SJCRH30 (cell line): ENCODE measurements around the gene ZNF737. TPM values are rescaled to one million over a fixed set of nuclear protein-coding genes. Genes with fewer than 3 reads are reported as not detected.
A peak's percentile ranks its signal among the peaks of the same experiment; 100 is the strongest.
"Not testable (repeated sequence)": the region's sequence is repeated elsewhere in the genome, so short reads cannot be mapped to it uniquely, and the experiment has no call there.

Experiments
- DNase-seq, 2 experiments: peaks; one replicate each; pipeline ENCODE4 v3.0.0-alpha.2; 2015 to 2020
- H3K27ac ChIP-seq: fragments of 250-450 bp; sonication (Bioruptor Pico); 2 replicates; pipeline ENCODE4 v1.5.1; 2020; ENCODE audit warnings: mild to moderate bottlenecking, moderate library complexity
- H3K27me3 ChIP-seq: fragments of 250-450 bp; sonication (Bioruptor Pico); 2 replicates; pipeline ENCODE4 v1.5.1; 2020; ENCODE audit warnings: mild to moderate bottlenecking, moderate library complexity
- H3K36me3 ChIP-seq: fragments of 250-450 bp; sonication (Bioruptor Pico); 2 replicates; pipeline ENCODE4 v1.5.1; 2020; ENCODE audit warnings: mild to moderate bottlenecking, moderate library complexity
- H3K4me1 ChIP-seq: fragments of 250-450 bp; sonication (Bioruptor Pico); 2 replicates; pipeline ENCODE4 v1.5.1; 2020; ENCODE audit warnings: mild to moderate bottlenecking, moderate library complexity
- H3K4me3 ChIP-seq: fragments of 250-450 bp; sonication (Bioruptor Pico); 2 replicates; pipeline ENCODE4 v1.5.1; 2020; ENCODE audit warnings: mild to moderate bottlenecking, moderate library complexity
- H3K9me3 ChIP-seq: fragments of 250-450 bp; sonication (Bioruptor Pico); replicated peaks from 2 replicates; pipeline ENCODE4 v1.5.1; 2020; ENCODE audit warnings: mild to moderate bottlenecking, moderate library complexity
- total RNA-seq: library from RNA; depleted of rRNA; stranded (reverse); fragments of >200 nt; shearing (Covaris generic); gene quantifications from 2 replicates; pipeline ENCODE4 v1.2.3, GENCODE V29; 2014; rRNA removed

The ZNF737 gene
- total RNA-seq: 17.6 and 18.6 TPM in 2 replicates

GRCh38 chr19:20565321-20566018 is at the start of gene ZNF737:
Gene ZNF737, minus strand, starts transcription at chr19:20565781. Its CDS starts 141 bp downstream, at chr19:20565640.
- Histone ChIP-seq H3K27ac (peak within 1 kb of the TSS; percentile 94), H3K9me3 (peaks cover 5% of the 10 kb centered on the region), H3K36me3 (peaks cover 8% of the 10 kb centered on the region), H3K4me1 (no peaks in the 10 kb centered on the region), H3K4me3 (peak within 1 kb of the TSS; percentile 84), H3K27me3 (no peaks in the 10 kb centered on the region)
- DNase-seq: peak; percentile 98 to 99

- not testable (repeated sequence) for H3K9me3 ChIP-seq, DNase-seq, H3K27ac ChIP-seq, H3K4me3 ChIP-seq, H3K27me3 ChIP-seq, H3K4me1 ChIP-seq, H3K36me3 ChIP-seq
These were observed 49.4 kb upstream of the ZNF737 start for GRCh38 chr19:20614971-20615370.

- no peak for DNase-seq
- Histone ChIP-seq H3K4me1 (no peaks in the 10 kb centered on the region), H3K36me3 (no peaks in the 10 kb centered on the region), H3K9me3 (no peaks in the 10 kb centered on the region), H3K4me3 (no peak overlapping the region), H3K27me3 (no peaks in the 10 kb centered on the region), H3K27ac (no peak overlapping the region)
These were observed 47.2 kb upstream of the ZNF737 start for GRCh38 chr19:20612711-20613316.

- H3K4me1 ChIP-seq: no peaks in the 10 kb centered on the region
- no peaks in the 10 kb centered on the region for H3K36me3 ChIP-seq
- no peaks in the 10 kb centered on the region for H3K9me3 ChIP-seq
- no peaks in the 10 kb centered on the region for H3K27me3 ChIP-seq
- H3K4me3 ChIP-seq: no peak overlapping the region
- no peak overlapping the region for H3K27ac ChIP-seq
- DNase-seq: no peak
These were observed 46.3 kb upstream of the ZNF737 start for GRCh38 chr19:20611866-20612265.

- Histone ChIP-seq H3K9me3 (no peaks in the 10 kb centered on the region), H3K4me3 (no peak overlapping the region), H3K36me3 (no peaks in the 10 kb centered on the region), H3K27me3 (no peaks in the 10 kb centered on the region), H3K4me1 (no peaks in the 10 kb centered on the region), H3K27ac (no peak overlapping the region)
- DNase-seq: no peak
These were observed 42.4 kb upstream of the ZNF737 start for GRCh38 chr19:20607943-20608342.

GRCh38 chr19:20558571-20558970 is 7.0 kb downstream of the ZNF737 start:
- H3K4me3 ChIP-seq: no peak overlapping the region
- no peak overlapping the region for H3K27ac ChIP-seq
- H3K36me3 ChIP-seq: peaks cover 10% of the 10 kb centered on the region
- no peaks in the 10 kb centered on the region for H3K27me3 ChIP-seq
- H3K4me1 ChIP-seq: no peaks in the 10 kb centered on the region
- peaks cover under 1% of the 10 kb centered on the region for H3K9me3 ChIP-seq
- no peak for DNase-seq

- Histone ChIP-seq H3K4me3 (no peak overlapping the region), H3K36me3 (peaks cover 9% of the 10 kb centered on the region), H3K9me3 (peaks cover 4% of the 10 kb centered on the region), H3K27ac (no peak overlapping the region), H3K4me1 (no peaks in the 10 kb centered on the region), H3K27me3 (no peaks in the 10 kb centered on the region)
- DNase-seq: peak in 1 of 2 experiments; percentile 22
These were observed 7.6 kb downstream of the ZNF737 start for GRCh38 chr19:20558011-20558410.

- not testable (repeated sequence) for H3K4me3 ChIP-seq, H3K27ac ChIP-seq, H3K4me1 ChIP-seq, H3K27me3 ChIP-seq
- Histone ChIP-seq H3K36me3 (peaks cover 47% of the 10 kb centered on the region), H3K9me3 (peaks cover 59% of the 10 kb centered on the region)
- peak in 1 of 2 experiments; percentile 3 for DNase-seq
These were observed 20.8 kb downstream of the ZNF737 start for GRCh38 chr19:20544667-20545333.

- not testable (repeated sequence) for H3K27me3 ChIP-seq, H3K36me3 ChIP-seq, H3K9me3 ChIP-seq, H3K4me3 ChIP-seq, H3K4me1 ChIP-seq, H3K27ac ChIP-seq, DNase-seq
These were observed 35.3 kb downstream of the ZNF737 start for GRCh38 chr19:20530303-20530702.

GRCh38 chr19:20513189-20513904 is 52.2 kb downstream of the ZNF737 start:
- Histone ChIP-seq H3K9me3 (no peaks in the 10 kb centered on the region), H3K4me3 (no peak overlapping the region)
- no peak for DNase-seq

GRCh38 chr19:20503476-20503875 is 62.1 kb downstream of the ZNF737 start:
- H3K27me3 ChIP-seq: no peaks in the 10 kb centered on the region
- H3K27ac ChIP-seq: no peak overlapping the region
- H3K4me1 ChIP-seq: no peaks in the 10 kb centered on the region
- peak in 1 of 2 experiments; percentile 5 for DNase-seq
- H3K4me3 ChIP-seq: no peak overlapping the region
- no peaks in the 10 kb centered on the region for H3K36me3 ChIP-seq
- H3K9me3 ChIP-seq: no peaks in the 10 kb centered on the region

More at GRCh38 chr19:20513189-20513904, 52.2 kb downstream of the ZNF737 start:
- H3K4me1 ChIP-seq: no peaks in the 10 kb centered on the region
- H3K36me3 ChIP-seq: no peaks in the 10 kb centered on the region
- H3K27me3 ChIP-seq: no peaks in the 10 kb centered on the region
- H3K27ac ChIP-seq: no peak overlapping the region

Other genes starting within 250 kb of the ZNF737 start
- 13.0 and 13.5 TPM in 2 replicates for gene ZNF626, start 95.8 kb upstream of the ZNF737 start, total RNA-seq
- 13.5 and 17.4 TPM in 2 replicates for gene ZNF66, start 210.5 kb upstream of the ZNF737 start, total RNA-seq